ENCODE data around the gene CSMD2. TPM values are rescaled to one million over a fixed set of nuclear protein-coding genes. Genes with fewer than 3 reads are reported as not detected.

Gene CSMD2
- total and polyA plus RNA-seq, 4 donors = 0.25 to 2.4 (median 1.7) TPM

DNA sequence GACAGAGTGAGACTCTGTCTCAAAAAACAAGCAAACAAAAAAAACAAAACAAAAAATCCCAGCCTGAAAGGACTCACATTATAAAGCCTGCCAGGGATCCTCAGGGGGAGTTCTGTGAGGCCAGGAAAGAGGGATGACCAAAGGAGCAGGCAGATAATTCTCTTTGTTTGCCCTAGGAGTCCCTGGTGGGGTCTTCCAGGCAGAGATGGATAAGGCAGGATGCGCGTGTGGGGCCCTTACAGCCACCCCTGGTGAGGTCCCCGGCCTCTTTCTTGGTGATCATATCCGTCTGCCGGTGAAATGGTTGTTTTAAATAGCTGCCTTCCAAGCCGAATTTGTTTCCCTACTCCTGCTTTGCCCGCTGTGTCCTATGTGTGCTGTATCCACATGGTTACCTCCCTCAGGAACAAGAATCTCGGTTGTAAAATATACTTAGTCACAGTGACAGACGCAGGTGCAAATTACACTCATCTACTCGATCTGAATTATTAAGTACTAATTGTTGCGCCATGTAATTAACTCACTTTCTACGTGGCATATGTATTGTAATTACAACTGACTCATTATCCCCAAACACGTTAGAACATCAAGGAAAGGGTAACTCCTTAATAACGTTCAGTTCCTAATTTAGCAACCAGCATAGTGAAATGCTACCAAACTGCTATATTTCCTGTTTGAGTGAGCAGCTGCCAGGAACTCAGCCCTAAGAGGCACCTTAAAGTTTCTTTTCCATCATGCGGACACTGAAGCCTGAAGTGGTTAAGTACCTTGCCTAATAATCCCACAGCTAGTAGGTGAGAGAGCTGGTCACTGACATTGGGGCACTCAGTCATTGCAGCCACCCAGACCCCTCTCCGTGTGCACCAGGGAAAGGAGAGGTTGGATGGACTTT lies 586.2 kb downstream of the CSMD2 start:
- H3K27ac ChIP-seq (ENCODE audit: low read depth in 1 of 2, low read length in 2 of 2) = peak overlapping the region in 1 of 2 donors; percentile 34

GRCh38 chr1:33577663-33578062 lies 587.4 kb downstream of the CSMD2 start:
- DNase-seq (no peak), ATAC-seq (ENCODE audit: low FRiP score) (no peak)
- peaks cover 0 to 3% of the 10 kb centered on the region in 2 donors for H3K4me1 ChIP-seq (ENCODE audit: control insufficient read depth in 1 of 2, insufficient read depth in 2 of 2, low read length in 2 of 2)
- intact Hi-C loops (cut with DNase I) = no loop called here
- H3K4me3 ChIP-seq (ENCODE audit: low read length in 2 of 2) = no peak overlapping the region
- WGBS, 2 donors = 88 to 91% methylated on average over 9 of the region's 9 CpGs
- H3K36me3 ChIP-seq (ENCODE audit: control insufficient read depth in 1 of 2, insufficient read depth in 2 of 2, low read length in 1 of 2) = no peaks in the 10 kb centered on the region
- no peak overlapping the region for H3K27ac ChIP-seq (ENCODE audit: low read depth in 1 of 2, low read length in 2 of 2)
- H3K9me3 ChIP-seq (ENCODE audit: control insufficient read depth, low read length) = no peaks in the 10 kb centered on the region
- H3K27me3 ChIP-seq (ENCODE audit: control insufficient read depth in 1 of 2, insufficient read depth in 2 of 2, low read length in 1 of 2) = no peaks in the 10 kb centered on the region

More for the DNA sequence above, 586.2 kb downstream of the CSMD2 start:
- H3K4me3 ChIP-seq (ENCODE audit: low read length in 2 of 2) = no peak overlapping the region
- intact Hi-C loops (cut with DNase I) = no loop called here
- DNase-seq = no peak
- 59% methylated on average over 16 of the region's 16 CpGs for WGBS, 2 donors
- no peaks in the 10 kb centered on the region for H3K27me3 ChIP-seq (ENCODE audit: control insufficient read depth in 1 of 2, insufficient read depth in 2 of 2, low read length in 1 of 2)
- H3K9me3 ChIP-seq (ENCODE audit: control insufficient read depth, low read length) = no peaks in the 10 kb centered on the region
- ATAC-seq (ENCODE audit: low FRiP score) = no peak
- H3K4me1 ChIP-seq (ENCODE audit: control insufficient read depth in 1 of 2, insufficient read depth in 2 of 2, low read length in 2 of 2) = peaks cover 0 to 7% of the 10 kb centered on the region in 2 donors
- no peaks in the 10 kb centered on the region for H3K36me3 ChIP-seq (ENCODE audit: control insufficient read depth in 1 of 2, insufficient read depth in 2 of 2, low read length in 1 of 2)

DNA sequence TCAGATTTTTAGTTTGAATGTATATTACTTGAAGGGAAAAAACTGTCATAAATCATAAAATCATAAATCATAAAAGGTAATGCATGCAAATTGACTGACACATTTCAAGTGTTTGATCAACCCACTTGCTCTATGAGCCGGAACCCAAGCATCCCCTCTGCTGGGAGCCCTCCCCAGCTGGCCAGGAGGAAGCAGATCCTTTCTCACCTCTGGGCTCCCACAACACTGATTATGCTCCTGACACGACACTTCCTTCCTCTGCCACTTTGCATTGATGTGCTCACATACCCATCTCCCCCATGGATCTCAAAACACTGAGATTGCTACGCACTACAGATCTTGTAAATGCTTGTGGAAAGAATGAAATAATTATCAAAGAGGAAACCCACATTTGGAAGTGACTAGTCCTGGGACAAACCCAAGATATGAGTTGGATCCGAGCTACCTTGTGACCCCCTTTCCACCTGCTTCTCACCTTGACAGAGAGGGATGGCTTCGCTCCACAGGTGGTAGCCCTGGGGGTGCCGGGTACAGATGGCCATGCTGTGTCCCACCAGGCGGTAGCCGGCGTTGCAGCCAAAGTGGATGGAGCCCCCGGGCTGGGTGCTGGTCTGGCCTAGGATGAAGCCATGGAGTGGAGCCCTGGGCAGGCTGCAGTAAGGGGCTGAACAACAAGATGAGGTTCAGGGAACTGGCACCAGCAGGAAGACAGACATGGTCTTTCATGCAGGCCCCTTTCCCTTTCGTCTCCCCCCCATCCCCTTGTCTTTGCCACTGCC lies 588.0 kb downstream of the CSMD2 start:
- Histone ChIP-seq H3K4me3 (ENCODE audit: low read length in 2 of 2) (no peak overlapping the region), H3K36me3 (ENCODE audit: control insufficient read depth in 1 of 2, insufficient read depth in 2 of 2, low read length in 1 of 2) (no peaks in the 10 kb centered on the region), H3K4me1 (ENCODE audit: control insufficient read depth in 1 of 2, insufficient read depth in 2 of 2, low read length in 2 of 2) (peaks cover 0 to 3% of the 10 kb centered on the region in 2 donors), H3K27ac (ENCODE audit: low read depth in 1 of 2, low read length in 2 of 2) (no peak overlapping the region), H3K9me3 (ENCODE audit: control insufficient read depth, low read length) (no peaks in the 10 kb centered on the region), H3K27me3 (ENCODE audit: control insufficient read depth in 1 of 2, insufficient read depth in 2 of 2, low read length in 1 of 2) (no peaks in the 10 kb centered on the region)
- intact Hi-C loops (cut with DNase I) = no loop called here
- WGBS, 2 donors = 86 to 92% methylated on average over 11 of the region's 11 CpGs
- no peak for DNase-seq
- ATAC-seq (ENCODE audit: low FRiP score) = no peak

GRCh38 chr1:33575324-33575879 lies 589.6 kb downstream of the CSMD2 start:
- Histone ChIP-seq H3K27ac (ENCODE audit: low read depth in 1 of 2, low read length in 2 of 2) (peak overlapping the region; percentile 69 to 81), H3K9me3 (ENCODE audit: control insufficient read depth, low read length) (no peaks in the 10 kb centered on the region), H3K4me1 (ENCODE audit: control insufficient read depth in 1 of 2, insufficient read depth in 2 of 2, low read length in 2 of 2) (peaks cover 0 to 3% of the 10 kb centered on the region in 2 donors), H3K27me3 (ENCODE audit: control insufficient read depth in 1 of 2, insufficient read depth in 2 of 2, low read length in 1 of 2) (no peaks in the 10 kb centered on the region), H3K4me3 (ENCODE audit: low read length in 2 of 2) (no peak overlapping the region), H3K36me3 (ENCODE audit: control insufficient read depth in 1 of 2, insufficient read depth in 2 of 2, low read length in 1 of 2) (no peaks in the 10 kb centered on the region)
- peak; percentile 82 for ATAC-seq (ENCODE audit: low FRiP score)
- intact Hi-C loops (cut with DNase I) = no loop called here
- 1 to 6% methylated on average over 7 of the region's 7 CpGs for WGBS, 2 donors
- no peak for DNase-seq

DNA sequence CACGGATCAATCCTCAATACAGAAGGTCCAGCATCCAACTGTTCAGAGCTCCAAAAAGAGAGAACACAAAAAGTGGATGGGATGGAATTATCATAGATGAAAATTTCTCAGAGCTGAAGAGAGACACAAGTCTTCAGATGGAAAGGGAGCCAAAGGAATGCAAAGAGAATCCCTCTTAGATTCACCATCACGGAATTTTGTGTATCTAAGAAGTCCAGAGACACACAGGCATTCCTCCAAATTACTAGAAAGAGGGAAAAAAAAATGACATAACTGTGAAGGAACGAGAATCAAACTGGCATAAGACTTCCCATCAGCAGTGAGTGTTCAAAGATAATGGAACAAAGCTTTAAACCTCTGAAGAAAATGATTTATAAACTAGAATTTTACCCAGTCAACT lies 591.4 kb downstream of the CSMD2 start:
- no peak for ATAC-seq (ENCODE audit: low FRiP score)
- Histone ChIP-seq H3K27me3 (ENCODE audit: control insufficient read depth in 1 of 2, insufficient read depth in 2 of 2, low read length in 1 of 2) (no peaks in the 10 kb centered on the region), H3K27ac (ENCODE audit: low read depth in 1 of 2, low read length in 2 of 2) (peak overlapping the region in 1 of 2 donors; percentile 81), H3K9me3 (ENCODE audit: control insufficient read depth, low read length) (no peaks in the 10 kb centered on the region), H3K36me3 (ENCODE audit: control insufficient read depth in 1 of 2, insufficient read depth in 2 of 2, low read length in 1 of 2) (no peaks in the 10 kb centered on the region), H3K4me3 (ENCODE audit: low read length in 2 of 2) (no peak overlapping the region), H3K4me1 (ENCODE audit: control insufficient read depth in 1 of 2, insufficient read depth in 2 of 2, low read length in 2 of 2) (no peaks in the 10 kb centered on the region)
- no peak for DNase-seq
- intact Hi-C loops (cut with DNase I) = no loop called here
- WGBS, 2 donors = 60 to 61% methylated on average over 3 of the region's 3 CpGs

- WGBS, 2 donors = 89 to 90% methylated on average over 5 of the region's 5 CpGs
- no peak for ATAC-seq (ENCODE audit: low FRiP score)
- H3K4me1 ChIP-seq (ENCODE audit: control insufficient read depth in 1 of 2, insufficient read depth in 2 of 2, low read length in 2 of 2) = no peaks in the 10 kb centered on the region
Observed at GRCh38 chr1:33572387-33572786, 592.6 kb downstream of the CSMD2 start.

DNA sequence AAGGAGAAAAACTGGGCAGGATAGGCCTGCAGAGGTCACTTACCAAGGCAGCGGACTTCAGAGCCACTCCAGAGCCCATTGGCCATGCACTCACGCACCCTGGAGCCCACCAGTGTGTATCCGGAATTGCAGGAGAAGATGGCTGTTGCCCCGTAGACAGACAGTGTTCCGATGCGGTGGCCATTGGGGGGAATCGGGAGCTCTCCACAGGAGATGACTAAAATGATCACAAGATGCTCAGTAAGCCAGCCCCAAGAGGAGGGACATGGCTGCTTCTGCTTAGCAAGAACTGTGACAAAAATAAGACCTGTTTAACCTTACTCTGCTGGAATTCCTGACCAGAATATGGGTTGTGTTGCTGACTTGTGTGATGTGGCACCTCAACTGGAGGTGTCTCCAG lies 595.7 kb downstream of the CSMD2 start:
- intact Hi-C loops (cut with DNase I) = no loop called here
- Histone ChIP-seq H3K27me3 (ENCODE audit: control insufficient read depth in 1 of 2, insufficient read depth in 2 of 2, low read length in 1 of 2) (no peaks in the 10 kb centered on the region), H3K4me1 (ENCODE audit: control insufficient read depth in 1 of 2, insufficient read depth in 2 of 2, low read length in 2 of 2) (no peaks in the 10 kb centered on the region), H3K27ac (ENCODE audit: low read depth in 1 of 2, low read length in 2 of 2) (no peak overlapping the region), H3K9me3 (ENCODE audit: control insufficient read depth, low read length) (no peaks in the 10 kb centered on the region), H3K36me3 (ENCODE audit: control insufficient read depth in 1 of 2, insufficient read depth in 2 of 2, low read length in 1 of 2) (no peaks in the 10 kb centered on the region), H3K4me3 (ENCODE audit: low read length in 2 of 2) (no peak overlapping the region)
- ATAC-seq (ENCODE audit: low FRiP score) = no peak
- no peak for DNase-seq
- 96 to 97% methylated on average over 7 of the region's 7 CpGs for WGBS, 2 donors

More at GRCh38 chr1:33572387-33572786, 592.6 kb downstream of the CSMD2 start:
- DNase-seq = no peak
- Histone ChIP-seq H3K4me3 (ENCODE audit: low read length in 2 of 2) (no peak overlapping the region), H3K27ac (ENCODE audit: low read depth in 1 of 2, low read length in 2 of 2) (no peak overlapping the region), H3K36me3 (ENCODE audit: control insufficient read depth in 1 of 2, insufficient read depth in 2 of 2, low read length in 1 of 2) (no peaks in the 10 kb centered on the region), H3K27me3 (ENCODE audit: control insufficient read depth in 1 of 2, insufficient read depth in 2 of 2, low read length in 1 of 2) (no peaks in the 10 kb centered on the region), H3K9me3 (ENCODE audit: control insufficient read depth, low read length) (no peaks in the 10 kb centered on the region)
- intact Hi-C loops (cut with DNase I) = no loop called here

DNA sequence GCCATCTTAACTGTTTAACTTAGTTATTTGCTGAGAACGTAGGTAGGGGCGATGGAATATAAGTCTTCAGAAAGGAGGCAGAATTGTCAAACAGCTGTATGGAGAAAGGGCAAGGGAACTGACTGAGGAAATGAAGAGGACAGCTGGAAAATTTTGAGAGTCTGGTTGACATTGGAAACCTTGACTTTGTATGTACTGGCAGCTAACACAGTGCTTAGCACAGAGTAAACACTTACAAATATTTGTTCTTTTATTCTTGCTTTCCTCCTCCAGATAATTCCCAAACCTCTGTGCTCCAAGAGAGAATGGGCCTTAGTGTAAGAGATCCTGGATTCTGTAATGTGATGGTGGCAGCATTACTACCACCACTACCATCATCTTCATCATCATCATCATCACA lies 601.3 kb downstream of the CSMD2 start:
- Histone ChIP-seq H3K4me1 (ENCODE audit: control insufficient read depth in 1 of 2, insufficient read depth in 2 of 2, low read length in 2 of 2) (peaks cover 0 to 2% of the 10 kb centered on the region in 2 donors), H3K27ac (ENCODE audit: low read depth in 1 of 2, low read length in 2 of 2) (peak overlapping the region in 1 of 2 donors; percentile 80), H3K27me3 (ENCODE audit: control insufficient read depth in 1 of 2, insufficient read depth in 2 of 2, low read length in 1 of 2) (no peaks in the 10 kb centered on the region), H3K4me3 (ENCODE audit: low read length in 2 of 2) (no peak overlapping the region), H3K9me3 (ENCODE audit: control insufficient read depth, low read length) (no peaks in the 10 kb centered on the region), H3K36me3 (ENCODE audit: control insufficient read depth in 1 of 2, insufficient read depth in 2 of 2, low read length in 1 of 2) (no peaks in the 10 kb centered on the region)
- ATAC-seq (ENCODE audit: low FRiP score) (no peak), DNase-seq (no peak)
- 2 to 3% methylated on average over 2 of the region's 2 CpGs for WGBS, 2 donors
- intact Hi-C loops (cut with DNase I) = loop anchor here in 1 of 2 donors (5.0 kb wide), 1 partner anchor 39 kb away; no protein-coding TSS in a partner anchor
